Colonic mucosa (tissue), 4 donors: ENCODE results near the gene AANAT. TPM values are rescaled to one million over a fixed set of nuclear protein-coding genes. Genes with fewer than 3 reads are reported as not detected.

Source experiments
- DNase-seq: peaks from one replicate; pipeline ENCODE4 v3.0.0-alpha.2; 2020
- H3K27ac ChIP-seq: fragments of 200-600 bp; one replicate; pipeline ENCODE4 v1.8.0; 2021
- H3K27me3 ChIP-seq: fragments of 200-600 bp; one replicate; pipeline ENCODE4 v1.8.0; 2021
- H3K36me3 ChIP-seq: fragments of 200-600 bp; one replicate; pipeline ENCODE4 v1.8.0; 2021
- H3K4me1 ChIP-seq: fragments of 200-600 bp; one replicate; pipeline ENCODE4 v1.8.0; 2021; ENCODE audit warnings: mild to moderate bottlenecking
- H3K4me3 ChIP-seq: fragments of 200-600 bp; one replicate; pipeline ENCODE4 v1.8.0; 2021
- H3K9ac ChIP-seq, 2 donors: one replicate each; pipeline ENCODE4 v1.7.0; 2013; ENCODE audit warnings: control low read depth in 2 of 2, low read depth in 2 of 2, low read length in 2 of 2
- H3K9me3 ChIP-seq: fragments of 200-600 bp; one replicate; pipeline ENCODE4 v1.8.0; 2021
- intact Hi-C: fragments of 100-400 bp; cut with DNase I; formaldehyde crosslinking; loops from one replicate; pipeline ENCODE4 v1.14.1; 2022
- total RNA-seq, 2 donors: library from RNA; stranded (reverse); fragmentation: NEBNext Ultra II Directional in 1 of 2; extraction: Animal tissue kit (Norgen Biotek cat#: 25700) in 1 of 2; gene quantifications; one replicate each; pipeline ENCODE4 v1.2.1, GENCODE V29; 2021
- TF ChIP-seq, protein P1 (sequence below): fragments of 200-600 bp; IDR thresholded peaks from one replicate; pipeline ENCODE4 v1.8.0; 2022; ENCODE audit warnings: antibody characterized with exemption, mild to moderate bottlenecking
- donor health status: healthy.
- donor health status: DM: no; HTN: no; CAD: no.
- donor health status: DM: no; HTN: no; CAD: no.

The AANAT gene
- total RNA-seq, 2 donors from 2014 or later: not detected

DNA sequence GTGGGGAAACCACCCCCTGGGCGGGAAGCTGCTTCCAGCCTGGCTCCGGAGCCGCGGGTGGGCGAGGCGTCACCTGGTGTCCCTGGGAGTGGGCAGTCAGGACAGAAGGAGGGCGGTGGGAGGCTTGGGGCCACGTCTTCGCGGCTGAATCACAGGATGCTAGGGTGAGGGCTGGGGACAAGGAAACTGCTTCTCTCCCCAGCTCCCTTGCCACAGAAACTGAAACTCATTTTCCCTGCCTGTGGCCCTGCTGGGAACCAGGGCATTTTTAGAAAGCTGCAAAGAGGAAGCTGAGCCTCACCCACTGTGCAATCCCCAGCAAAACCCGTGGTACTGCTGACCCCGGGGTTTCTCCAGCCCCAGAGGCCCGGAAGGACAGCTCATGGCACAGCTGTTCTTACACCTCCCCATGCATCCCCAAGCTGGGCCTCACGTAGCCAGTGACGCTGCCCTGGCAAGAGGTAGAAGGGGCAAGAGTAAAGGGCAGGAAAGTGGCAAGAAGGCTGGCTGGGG, 25.6 kb downstream of the AANAT start:
- DNase-seq: peak; percentile 65
- H3K36me3 ChIP-seq: no peaks in the 10 kb centered on the region
- H3K4me3 ChIP-seq: peak overlapping the region; percentile 25
- peak overlapping the region; percentile 58 to 82 for H3K9ac ChIP-seq
- H3K9me3 ChIP-seq: no peaks in the 10 kb centered on the region
- TF ChIP-seq, protein P1, sequence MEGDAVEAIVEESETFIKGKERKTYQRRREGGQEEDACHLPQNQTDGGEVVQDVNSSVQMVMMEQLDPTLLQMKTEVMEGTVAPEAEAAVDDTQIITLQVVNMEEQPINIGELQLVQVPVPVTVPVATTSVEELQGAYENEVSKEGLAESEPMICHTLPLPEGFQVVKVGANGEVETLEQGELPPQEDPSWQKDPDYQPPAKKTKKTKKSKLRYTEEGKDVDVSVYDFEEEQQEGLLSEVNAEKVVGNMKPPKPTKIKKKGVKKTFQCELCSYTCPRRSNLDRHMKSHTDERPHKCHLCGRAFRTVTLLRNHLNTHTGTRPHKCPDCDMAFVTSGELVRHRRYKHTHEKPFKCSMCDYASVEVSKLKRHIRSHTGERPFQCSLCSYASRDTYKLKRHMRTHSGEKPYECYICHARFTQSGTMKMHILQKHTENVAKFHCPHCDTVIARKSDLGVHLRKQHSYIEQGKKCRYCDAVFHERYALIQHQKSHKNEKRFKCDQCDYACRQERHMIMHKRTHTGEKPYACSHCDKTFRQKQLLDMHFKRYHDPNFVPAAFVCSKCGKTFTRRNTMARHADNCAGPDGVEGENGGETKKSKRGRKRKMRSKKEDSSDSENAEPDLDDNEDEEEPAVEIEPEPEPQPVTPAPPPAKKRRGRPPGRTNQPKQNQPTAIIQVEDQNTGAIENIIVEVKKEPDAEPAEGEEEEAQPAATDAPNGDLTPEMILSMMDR: no peak
- H3K27ac ChIP-seq: peak overlapping the region; percentile 72
- H3K27me3 ChIP-seq: no peaks in the 10 kb centered on the region
- H3K4me1 ChIP-seq: peaks cover 36% of the 10 kb centered on the region
- intact Hi-C loops: no loop called here

DNA sequence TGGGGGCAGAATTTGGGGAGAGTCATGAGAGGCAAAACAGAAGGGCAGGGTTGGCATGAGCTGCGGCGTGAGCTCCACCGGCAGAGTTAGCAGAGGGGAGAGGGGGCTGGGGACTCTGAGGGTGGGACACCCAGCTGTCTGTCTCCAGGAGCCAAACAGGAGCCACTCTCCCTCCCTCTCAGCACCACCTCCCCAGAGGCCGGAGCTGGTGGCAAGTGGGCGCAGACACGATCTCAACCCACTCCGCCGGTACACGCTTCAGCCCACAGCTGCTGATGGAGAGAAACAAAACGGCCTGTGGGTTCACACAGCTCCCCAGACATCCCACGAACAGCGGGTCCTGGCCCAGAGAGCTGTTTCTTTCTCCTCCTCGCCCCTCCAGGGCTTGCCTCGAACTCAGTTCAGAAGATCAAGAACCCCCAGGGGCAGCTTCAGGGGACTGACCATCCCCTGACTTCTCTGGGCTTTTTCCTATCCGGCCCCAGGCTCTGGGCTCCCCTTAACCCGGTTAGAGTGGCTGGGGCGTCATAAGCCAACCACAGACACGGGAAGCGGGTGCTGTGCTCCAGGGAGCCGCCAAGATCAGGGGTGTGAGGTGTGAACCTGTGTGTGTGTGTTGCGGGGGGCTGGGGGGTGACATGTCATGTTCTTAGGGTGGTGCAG, 26.2 kb downstream of the AANAT start:
- no peak for DNase-seq
- peaks cover 40% of the 10 kb centered on the region for H3K4me1 ChIP-seq
- intact Hi-C loops: no loop called here
- H3K27me3 ChIP-seq: no peaks in the 10 kb centered on the region
- TF ChIP-seq, protein P1: no peak
- no peaks in the 10 kb centered on the region for H3K36me3 ChIP-seq
- no peak overlapping the region for H3K4me3 ChIP-seq
- H3K9ac ChIP-seq: peak overlapping the region; percentile 20 to 82
- H3K9me3 ChIP-seq: no peaks in the 10 kb centered on the region
- peak overlapping the region; percentile 72 for H3K27ac ChIP-seq

DNA sequence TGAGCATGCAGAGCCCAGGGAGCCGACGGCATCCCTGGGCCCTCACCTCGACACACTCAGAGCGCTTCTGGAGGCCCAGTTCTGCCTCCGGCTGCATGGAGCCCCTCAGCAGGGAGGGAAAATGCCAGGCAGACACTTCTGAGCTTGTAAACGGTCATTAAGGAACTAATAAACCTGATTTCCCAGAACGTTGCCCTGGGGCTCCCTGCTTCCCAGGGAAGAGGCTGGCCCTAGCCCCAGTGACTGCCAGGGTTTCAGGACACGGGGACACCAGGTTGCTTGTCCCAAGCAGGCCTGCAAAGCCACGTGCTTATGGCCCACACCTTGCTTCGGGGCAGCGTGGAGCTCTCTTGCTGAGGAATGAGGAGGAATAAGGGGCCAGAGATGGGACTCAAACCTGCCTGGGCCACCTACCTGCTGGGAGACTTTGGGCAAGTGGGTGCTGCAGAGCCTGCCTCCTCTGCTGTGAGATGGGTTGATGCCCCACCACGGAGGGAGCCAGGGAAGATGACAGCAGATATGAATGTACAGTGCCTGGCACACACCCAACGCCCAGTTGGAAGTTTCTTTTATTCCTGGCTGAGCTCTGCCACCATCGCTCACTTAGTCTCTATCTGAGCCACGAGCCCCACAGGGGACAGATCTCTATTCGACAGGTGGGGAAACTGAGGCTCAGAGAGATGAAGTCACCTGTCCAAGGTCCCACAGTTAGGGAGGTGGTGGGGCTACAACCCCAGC, 28.4 kb downstream of the AANAT start:
- peak; percentile 16 for DNase-seq
- H3K36me3 ChIP-seq: no peaks in the 10 kb centered on the region
- H3K4me3 ChIP-seq: no peak overlapping the region
- H3K27ac ChIP-seq: no peak overlapping the region
- H3K9ac ChIP-seq: no peak overlapping the region
- TF ChIP-seq, protein P1: no peak
- H3K9me3 ChIP-seq: no peaks in the 10 kb centered on the region
- H3K27me3 ChIP-seq: no peaks in the 10 kb centered on the region
- intact Hi-C loops: no loop called here
- H3K4me1 ChIP-seq: peaks cover 44% of the 10 kb centered on the region

DNA sequence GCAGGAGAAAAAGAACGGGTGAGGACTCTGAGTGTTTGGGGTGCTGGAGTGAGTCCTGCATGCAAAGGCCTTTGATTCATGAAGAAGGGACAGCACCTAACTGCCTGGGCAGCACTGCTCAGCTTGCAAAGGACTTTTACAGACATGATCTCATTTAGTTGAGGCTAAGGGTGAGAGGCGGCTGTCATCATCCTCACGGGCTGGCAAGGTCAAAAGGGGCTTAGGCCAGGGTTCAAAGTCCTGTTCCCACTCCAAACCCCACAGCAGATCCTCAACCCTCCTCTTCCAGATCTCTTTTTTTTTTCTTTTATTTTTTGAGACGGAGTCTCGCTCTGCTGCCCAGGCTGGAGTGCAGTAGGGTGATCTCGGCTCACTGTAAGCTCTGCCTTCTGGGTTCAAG, 29.1 kb downstream of the AANAT start:
- Histone ChIP-seq H3K27me3 (no peaks in the 10 kb centered on the region), H3K4me3 (no peak overlapping the region), H3K4me1 (peaks cover 37% of the 10 kb centered on the region), H3K9ac (no peak overlapping the region), H3K9me3 (no peaks in the 10 kb centered on the region), H3K27ac (no peak overlapping the region), H3K36me3 (no peaks in the 10 kb centered on the region)
- DNase-seq: no peak
- intact Hi-C loops: no loop called here
- TF ChIP-seq, protein P1: no peak

DNA sequence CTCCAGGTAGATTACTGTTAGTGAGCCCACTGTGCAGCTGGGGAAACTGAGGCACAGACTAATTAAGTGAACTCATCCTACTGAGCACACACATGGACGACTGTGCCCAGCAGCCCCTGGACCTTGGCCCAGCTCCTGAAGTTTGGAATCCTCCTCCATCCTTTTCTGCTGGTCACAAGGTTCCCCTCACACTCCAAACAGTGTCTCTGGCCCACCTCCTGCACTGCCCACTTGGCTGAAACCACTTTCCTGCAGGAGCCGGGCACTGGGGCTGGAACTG, 30.2 kb downstream of the AANAT start:
- intact Hi-C loops: no loop called here
- Histone ChIP-seq H3K4me1 (peaks cover 32% of the 10 kb centered on the region), H3K27me3 (no peaks in the 10 kb centered on the region), H3K9me3 (no peaks in the 10 kb centered on the region), H3K4me3 (no peak overlapping the region), H3K36me3 (no peaks in the 10 kb centered on the region), H3K27ac (peak overlapping the region; percentile 73), H3K9ac (peak overlapping the region in 1 of 2 donors; percentile 36)
- no peak for DNase-seq
- TF ChIP-seq, protein P1: no peak
